Urothelium cell line (cell line): ENCODE results near the gene C2CD4A.
A peak's percentile ranks its signal among the peaks of the same experiment; 100 is the strongest.

Experiments
- DNase-seq: peaks from one replicate; pipeline ENCODE4 v3.0.0; 2011; ENCODE audit warnings: low spot score, mixed read lengths
- FAIRE-seq: peaks from 2 replicates; lab custom pipeline; 2011; peaks lifted over from hg19 to GRCh38; lab: Jason Lieb, UNC

Gene C2CD4A

DNA sequence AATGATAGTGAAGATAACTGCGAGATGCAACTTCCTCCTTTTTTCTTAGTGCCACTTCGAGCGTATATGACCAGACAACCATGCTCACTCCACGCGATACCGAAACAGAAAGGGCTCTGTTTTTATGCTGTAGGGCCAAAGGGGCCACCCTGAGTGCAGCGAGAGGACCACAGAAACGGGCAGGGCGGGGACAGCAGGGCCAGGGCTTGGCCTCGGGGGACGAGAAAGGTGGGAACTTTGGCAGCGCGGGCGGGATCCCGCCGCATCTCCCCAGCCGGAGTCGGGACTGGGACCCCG, 7.0 kb upstream of the C2CD4A start:
- DNase-seq (peak; percentile 69), FAIRE-seq (no peak)

DNA sequence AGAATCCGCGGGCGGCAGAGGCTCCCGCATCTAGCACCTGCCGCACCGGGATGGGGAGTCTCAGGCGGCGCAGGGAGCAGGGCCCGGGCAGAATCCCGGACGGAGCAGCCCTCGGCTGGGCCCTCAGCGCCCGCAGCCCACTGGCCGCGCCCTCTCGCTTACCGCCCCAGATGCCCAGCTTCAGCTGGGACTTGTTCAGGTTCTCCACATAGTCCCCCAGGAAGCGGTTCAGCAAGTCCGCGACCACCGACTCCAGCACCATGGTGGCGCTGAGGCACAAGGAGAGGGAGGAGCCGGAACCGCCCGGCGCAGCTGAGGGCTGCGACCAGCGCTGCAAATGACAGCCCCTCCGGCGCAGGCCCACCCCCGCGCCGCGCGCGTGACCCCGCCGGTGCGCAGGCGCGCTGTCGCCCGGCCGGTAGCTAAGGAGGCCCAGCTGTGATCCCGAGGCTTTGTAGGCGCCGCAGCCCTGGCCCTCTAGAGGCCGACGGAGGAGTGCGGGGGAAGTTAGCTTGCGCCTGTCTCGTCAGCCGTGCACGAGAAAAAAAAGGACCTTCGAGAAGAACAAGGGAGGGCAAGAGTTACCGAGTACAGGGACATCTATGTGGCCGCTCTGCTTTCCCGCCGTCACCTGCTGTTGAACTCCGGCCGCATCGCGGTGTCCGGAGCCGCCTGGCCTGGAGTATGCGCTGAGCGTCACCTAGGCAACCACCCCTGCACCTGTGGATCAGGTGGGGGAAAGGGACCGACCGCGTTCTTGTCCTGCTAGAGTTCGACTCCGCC, 6.5 kb upstream of the C2CD4A start, which contains the start of gene VPS13C:
Gene VPS13C, minus strand, starts transcription at position 335 of the 783 bp plus-strand sequence. Its CDS starts 73 bp downstream, at position 262.
- DNase-seq (peak; percentile 99), FAIRE-seq (peak; percentile 58)

DNA sequence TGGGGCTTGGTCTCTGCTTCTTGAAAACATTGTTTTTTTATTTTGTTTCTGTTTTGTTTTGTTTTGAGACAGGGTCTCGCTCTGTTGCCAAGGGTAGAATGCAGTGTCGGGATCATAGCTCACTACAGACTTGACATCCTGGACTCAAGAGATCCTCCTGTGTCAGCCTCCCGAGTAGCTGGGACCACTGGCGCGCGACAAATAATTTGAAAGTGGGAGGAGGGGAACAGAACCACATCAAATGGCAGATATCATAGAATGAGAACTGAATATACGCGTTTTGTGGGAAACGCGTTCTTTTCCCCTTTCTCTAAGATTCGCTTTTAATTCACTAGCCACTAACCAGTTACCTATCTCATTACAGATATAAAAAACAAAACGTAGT, 5.9 kb upstream of the C2CD4A start:
- DNase-seq (no peak), FAIRE-seq (no peak)

DNA sequence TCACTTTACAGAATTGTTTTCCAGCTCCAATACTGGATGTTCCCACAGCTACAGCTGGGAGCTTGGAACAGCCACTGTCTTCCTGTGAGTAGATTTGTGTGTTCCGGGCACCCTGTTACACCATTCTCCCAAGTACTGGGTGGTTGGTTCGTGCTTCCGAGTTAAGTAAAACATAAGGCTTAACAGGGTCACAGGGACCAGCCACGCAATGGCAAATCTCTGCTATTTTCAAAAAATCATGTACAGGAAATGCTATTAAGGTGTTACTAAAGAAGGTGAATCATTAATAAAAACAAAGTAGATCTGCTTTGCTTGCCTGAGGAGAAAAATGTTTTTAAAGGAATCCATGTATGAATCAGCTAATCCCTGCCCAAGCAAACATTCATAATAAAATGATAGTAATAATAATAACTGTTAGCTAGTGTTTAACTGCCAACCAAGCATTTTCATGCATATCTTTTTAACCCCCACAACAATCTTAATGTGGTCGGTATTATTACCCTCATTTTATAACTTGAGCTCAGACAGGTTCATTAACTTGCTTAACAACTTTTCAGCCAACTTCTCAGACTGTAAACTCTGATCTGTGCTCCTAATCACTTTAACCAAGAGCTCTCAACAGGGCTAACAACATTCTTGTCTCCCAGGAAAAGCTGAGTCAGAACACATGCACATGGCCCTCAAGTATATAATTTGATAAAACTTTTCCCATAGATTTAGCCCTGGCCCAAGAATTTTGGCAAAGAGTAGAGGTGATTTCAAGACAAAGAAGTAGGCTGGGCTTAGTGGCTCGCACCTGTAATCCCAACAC, 2.7 kb upstream of the C2CD4A start:
- DNase-seq, result no peak
- FAIRE-seq, result no peak

DNA sequence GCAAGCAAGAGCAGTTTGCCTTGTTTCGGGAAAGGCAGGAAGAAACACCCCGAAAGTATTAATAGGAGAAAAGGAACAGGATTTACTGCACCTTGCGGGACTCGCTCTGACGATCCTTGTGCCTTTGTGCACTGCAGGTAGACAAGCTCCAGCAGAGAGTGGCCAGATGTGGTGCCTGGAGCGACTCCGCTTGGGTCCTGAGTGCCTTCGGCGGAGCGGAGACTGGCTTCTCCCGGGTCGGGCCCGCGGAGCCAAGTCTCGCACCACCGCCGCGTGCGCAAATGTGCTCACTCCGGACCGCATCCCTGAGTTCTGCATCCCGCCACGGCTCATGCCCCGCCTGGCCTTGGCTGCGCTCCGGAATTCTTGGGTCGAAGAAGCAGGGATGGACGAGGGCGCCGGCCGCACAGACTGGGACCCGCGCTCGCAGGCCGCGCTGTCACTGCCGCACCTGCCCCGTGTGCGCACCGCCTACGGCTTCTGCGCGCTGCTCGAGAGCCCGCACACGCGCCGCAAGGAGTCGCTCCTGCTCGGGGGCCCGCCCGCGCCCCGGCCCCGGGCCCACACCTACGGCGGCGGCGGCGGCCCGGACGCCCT, 769 bp downstream of the C2CD4A start:
- DNase-seq (no peak), FAIRE-seq (no peak)

DNA sequence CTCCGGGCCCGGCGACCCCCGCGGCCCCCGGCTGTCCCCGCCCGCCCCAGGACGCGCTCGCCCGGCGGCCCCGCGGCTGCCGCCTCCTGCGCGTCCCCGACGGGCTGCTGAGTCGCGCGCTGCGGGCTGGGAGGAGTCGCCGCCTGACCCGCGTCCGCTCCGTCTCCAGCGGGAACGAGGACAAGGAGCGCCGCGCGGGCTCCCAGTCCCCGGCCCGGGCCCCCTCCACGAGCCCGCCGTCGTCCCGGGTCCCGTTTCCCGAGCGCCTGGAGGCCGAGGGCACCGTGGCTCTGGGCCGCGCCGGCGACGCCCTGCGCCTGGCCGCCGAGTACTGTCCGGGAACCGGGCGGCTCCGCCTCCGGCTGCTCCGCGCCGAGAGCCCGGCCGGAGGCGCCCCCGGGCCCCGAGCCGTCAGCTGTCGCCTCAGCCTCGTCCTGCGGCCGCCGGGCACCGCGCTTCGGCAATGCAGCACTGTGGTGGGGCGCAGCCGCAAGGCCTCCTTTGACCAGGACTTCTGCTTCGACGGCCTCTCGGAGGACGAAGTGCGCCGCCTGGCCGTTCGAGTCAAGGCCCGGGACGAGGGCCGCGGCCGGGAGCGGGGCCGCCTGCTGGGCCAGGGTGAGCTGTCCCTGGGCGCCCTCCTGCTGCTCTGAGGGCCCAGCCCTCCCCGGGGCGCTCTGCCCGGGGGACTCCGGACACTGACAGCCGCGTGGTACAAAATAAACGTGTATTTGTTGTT, 1.5 kb downstream of the C2CD4A start:
- no peak for DNase-seq

DNA sequence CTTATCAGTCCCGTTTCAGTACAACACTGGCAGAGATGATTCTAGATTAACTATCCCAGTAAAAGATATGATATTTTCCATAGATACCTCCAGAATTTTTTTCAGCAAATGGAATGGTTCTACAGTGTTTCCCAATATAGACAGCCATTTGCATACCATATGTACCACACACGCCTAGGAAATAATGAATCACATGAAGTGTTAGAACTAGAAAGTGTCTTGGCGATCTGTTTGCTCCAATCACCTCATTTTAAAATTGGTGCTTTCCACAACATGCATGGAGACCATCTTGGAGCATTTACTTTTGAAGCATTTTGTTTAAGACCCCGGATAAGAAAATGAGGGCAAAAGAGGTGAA, 2.0 kb downstream of the C2CD4A start:
- FAIRE-seq, result no peak
- no peak for DNase-seq

More for the DNA sequence above, 1.5 kb downstream of the C2CD4A start:
- no peak for FAIRE-seq

DNA sequence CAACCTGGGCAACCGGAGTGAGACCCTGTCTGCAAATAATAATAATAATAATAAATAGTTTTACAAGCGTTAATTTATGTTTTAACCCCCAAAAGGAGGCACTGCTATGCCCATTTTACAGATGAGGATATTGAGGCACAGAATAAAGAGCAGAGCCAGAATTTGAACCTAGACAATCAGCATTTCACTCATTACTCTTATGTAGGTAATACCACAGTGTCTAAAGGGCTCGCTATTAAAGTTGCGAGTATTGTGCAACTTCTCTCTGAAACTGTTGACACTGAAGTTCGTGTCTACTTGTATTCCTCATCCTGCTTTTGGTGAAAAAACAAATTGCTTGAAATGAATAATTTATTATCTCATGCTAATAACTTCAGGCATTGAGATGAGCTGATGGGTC, 2.8 kb downstream of the C2CD4A start:
- DNase-seq (no peak), FAIRE-seq (no peak)

DNA sequence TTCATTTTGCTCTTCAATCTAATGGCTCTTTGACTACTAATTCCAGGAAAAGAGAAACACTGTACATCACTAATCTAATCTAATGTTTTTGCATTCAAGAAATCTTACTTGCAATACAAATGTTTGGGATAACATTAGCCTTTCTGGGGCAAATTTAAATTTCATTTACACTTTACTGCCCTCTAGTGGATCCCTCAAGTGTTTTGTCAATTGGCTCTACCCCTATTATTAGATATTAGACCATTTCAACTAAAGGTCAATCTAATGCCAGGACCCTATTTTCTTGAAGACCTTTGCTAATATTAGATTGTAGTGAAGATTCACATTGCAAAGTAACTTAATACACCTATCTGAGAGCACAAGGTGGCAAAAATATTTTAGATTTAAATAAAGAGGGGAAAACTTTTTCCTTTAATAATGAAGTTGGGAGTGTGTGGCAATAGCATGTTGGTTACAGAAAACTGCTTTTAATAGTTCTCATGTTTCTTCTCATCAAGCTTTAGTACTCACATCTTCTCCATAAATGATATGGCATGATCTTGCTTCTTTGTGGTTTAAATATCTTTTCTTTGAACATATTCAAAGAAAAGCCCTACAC, 5.0 kb downstream of the C2CD4A start:
- no peak for FAIRE-seq
- peak; percentile 40 for DNase-seq

DNA sequence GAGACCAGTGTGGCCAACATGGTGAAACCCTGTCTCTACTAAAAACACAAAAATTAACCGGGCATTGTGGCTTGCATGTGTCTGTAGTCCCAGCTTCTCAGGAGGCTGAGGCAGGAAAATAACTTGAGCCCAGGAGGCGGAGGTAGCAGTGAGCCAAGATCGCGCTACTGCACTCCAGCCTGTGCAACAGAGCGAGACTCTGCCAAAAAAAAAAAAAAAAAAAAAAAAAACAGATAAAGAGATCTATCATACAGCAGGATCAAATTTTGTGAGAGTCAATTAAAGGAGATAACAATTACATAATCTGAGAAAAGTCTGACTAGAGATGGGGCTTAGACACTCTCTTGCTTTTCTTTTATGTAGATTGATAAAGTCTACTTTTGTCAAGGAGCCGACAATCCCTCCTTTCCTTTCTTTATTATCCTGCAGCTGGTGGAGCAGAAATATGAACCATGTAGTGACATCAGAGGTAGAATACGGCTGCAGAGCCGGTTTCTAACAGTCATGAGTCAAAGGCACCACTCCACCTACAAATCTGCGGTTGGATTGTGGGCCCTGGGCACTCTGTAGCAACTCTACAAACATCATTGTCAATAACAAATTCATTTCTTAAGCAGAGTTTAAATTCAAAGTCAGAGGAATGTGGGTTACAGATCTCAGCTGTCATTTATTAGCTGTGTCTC, 9.0 kb downstream of the C2CD4A start:
- FAIRE-seq, result no peak
- peak; percentile 66 for DNase-seq

DNA sequence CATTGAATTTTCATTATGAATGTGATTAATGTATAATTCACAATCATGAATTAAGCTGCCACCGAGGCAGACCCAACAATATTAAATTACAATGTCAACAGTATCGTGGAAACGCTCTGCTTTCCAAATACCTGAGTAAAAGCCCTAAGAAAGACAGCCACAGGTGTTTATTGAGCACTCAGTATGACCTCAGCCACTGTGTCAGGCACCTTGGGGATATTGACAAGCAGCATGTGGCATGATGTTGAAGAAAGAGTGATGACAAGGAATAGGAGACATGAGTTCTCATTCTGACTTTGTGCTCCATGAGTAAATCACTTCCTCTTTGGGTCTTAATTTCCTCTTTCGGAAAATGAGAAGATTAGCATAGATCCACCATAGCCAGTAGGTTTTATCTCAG, 12.8 kb downstream of the C2CD4A start:
- FAIRE-seq (peak; percentile 27), DNase-seq (no peak)

DNA sequence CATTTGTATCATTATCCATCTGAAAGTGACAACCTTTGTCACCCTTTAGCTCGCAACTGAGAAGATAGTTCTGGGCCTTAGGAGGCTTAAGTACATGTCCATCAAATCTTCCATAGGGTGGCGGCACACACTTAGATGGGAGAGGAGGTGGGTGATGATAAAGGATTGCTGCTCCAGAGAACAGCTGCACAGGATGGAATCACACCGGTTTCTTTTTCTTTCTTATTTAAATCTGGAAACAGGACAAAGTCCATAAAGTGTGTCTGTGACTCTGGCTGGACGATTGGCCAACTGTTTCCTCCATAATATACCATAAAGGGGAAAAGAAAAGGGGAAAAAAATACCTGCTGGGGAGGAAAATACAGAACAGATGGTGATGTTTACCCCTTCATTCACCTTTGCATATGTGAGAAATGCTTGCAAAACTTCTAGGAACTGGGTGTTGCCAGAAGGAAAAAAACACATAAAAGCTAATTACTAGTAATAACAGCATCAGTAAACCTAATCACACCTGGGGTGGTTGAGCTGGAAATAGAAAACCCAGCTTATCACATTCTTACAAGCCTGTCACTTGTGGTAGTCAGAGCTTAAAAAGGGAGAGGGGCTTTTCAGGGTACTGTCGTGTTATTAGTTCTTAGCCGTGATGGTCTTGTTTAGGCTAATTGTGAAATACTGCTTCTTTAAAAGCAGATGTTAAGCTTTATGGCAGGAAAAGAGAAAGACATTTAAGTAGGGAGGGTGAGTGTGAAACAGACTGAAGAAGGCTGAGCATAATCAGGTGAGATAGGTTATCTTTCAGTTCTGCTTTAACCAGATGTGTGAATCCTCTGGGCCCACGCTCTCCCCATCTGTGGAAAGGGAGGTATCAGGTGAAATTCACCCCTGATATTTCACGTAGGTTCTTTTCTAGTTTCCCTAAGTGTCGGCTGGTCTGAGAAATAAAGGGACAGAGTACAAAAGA, 16.7 kb downstream of the C2CD4A start:
- DNase-seq, result no peak
- FAIRE-seq, result no peak

DNA sequence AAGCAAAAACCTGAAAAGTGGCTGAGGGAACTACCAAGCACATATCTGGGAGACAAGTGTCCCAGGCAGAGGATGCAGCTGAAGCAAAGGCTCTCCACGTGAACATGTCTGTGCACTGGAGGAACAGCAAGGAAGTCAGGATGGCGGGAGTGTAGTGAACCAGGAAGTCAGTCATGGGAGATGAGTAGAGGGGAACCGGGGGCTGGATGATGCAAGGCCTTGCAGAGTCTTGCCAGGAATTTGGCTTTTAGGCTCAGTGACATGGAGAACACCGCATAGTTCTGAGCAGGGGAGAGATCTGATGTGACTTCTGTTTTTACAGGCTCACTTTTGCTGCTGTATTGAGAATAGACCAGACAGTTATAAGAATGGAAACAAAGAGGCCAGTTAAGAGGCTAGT, 19.0 kb downstream of the C2CD4A start:
- no peak for DNase-seq
- FAIRE-seq, result no peak

DNA sequence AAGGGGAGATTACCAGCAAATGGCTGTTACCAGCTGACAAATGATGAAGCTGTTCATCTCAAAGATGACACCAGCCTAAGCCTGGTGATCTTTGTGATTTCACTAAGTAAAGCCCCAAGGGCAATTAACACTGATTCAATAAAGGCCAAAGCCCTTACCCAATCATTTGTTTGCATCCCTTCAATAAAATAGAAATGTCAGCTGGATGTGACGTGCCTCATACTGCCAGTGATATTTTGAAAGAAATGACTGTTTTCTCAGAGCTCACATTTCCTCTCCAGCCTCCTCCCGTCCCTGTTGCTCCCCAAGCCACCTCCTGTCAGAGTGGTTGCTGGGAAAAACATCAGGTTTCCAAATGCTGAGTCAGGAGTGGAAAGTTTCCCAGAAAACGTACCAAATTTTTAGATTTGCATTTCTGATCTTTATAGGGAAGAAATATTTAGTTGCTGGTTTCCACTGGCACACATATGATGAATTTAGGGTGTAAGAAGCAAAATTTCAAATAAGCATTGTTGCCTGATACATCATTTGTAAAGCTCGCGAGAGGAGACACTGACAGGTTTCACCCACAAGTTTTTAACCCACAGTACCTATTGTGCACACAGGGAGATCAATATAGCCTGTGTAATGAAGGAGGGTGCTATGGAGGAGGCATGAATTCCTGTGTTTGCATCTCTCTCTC, 21.0 kb downstream of the C2CD4A start:
- DNase-seq (no peak), FAIRE-seq (no peak)

DNA sequence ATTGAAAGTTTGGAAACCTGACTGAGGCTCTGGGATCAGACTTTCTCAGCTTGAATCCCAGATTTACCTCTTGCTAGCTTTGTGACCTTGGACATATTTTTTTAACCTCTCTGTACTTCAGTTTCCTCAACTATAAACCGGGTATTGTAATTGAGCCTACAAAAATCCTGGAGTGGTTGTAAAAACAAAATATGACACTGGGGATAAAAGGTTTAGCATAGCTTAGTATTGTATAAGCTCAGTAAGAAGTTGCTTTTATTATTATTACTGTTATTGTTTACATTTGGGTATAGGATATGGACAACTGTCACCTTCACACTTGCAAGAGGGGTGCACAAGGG, 21.5 kb downstream of the C2CD4A start:
- DNase-seq, result no peak
- no peak for FAIRE-seq

DNA sequence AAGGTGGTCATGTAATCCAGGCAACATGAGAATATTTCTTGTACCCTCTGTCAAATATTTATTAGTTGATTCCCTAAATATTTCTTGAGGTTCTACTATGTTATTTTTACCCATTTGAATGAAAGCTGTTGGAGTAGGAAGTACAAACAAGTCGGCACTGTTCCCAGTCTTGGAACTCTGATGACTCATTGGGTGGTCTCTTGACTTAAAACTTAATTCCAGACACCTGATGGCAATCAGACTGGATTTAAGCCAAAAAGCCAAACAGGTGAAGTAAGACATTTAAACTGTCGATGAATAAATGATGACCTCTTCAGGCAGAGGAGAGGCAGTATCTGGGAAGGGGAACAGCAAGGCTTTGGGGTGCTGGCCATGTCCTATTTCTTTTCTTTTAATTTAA, 22.8 kb downstream of the C2CD4A start:
- DNase-seq (no peak), FAIRE-seq (no peak)

DNA sequence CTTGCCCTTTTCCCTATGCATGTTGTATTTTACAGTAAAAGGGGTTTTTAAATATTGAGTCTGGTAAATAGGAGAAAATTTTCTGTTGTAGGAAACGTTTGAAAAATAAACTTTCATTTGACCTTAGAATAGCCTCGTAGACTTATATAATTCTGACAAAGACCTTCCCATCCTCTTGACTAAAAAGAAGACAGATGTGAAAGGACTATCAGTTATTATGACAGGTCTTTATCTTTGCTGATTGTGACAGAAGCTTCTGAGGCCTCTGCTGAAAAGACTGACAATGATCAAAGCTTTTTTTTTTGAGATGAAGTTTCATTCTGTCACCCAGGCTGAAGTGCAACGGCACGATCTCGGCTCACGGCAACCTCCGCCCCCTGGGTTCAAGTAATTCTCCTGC, 24.2 kb downstream of the C2CD4A start:
- FAIRE-seq (no peak), DNase-seq (no peak)

DNA sequence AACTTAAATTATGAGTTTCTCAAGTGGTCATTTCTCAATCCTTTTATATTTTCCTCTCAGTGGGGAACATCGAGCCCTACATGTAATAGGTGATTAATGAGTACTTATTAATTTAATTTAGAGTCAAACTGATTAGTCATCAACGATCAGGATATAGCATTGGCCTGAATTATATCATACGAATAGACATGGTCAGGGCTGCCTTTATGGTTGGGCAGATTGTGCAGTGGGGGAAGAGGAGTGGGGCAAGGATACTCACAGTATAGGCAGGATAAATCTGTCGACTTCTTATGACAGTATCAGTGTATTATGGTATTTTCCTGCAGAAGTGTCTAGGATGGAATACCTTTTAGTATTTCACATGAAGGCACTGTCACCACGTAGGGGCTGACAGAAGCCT, 27.0 kb downstream of the C2CD4A start:
- no peak for FAIRE-seq
- DNase-seq, result no peak

DNA sequence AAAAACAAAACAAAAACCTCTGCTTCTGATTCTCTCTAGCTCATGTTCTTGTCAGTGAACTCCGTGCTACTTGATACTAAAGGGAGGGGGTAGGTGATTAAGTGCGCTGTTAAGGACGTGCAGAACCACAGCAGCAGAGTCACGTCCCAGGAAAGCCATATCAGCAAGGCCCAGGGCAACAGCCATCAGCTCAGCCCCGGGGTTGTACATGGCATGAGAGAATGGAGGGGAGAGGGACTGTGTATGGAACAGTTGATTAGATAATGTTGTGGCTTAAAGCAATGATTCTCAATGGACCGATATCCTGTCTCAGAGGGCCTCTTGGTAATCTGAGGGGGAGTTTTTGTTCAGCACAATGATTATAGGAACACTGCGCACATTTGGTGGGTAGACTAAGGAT, 27.6 kb downstream of the C2CD4A start:
- no peak for DNase-seq
- FAIRE-seq, result no peak
